Measurements from ENCODE around the gene DST. TPM values are rescaled to one million over a fixed set of nuclear protein-coding genes. Genes with fewer than 3 reads are reported as not detected.

Gene DST
- polyA plus RNA-seq, 1 of the 3 experiments (the other 2 are of a cell fraction) = 64.3 TPM

- TF ChIP-seq FOSL2 (IDR thresholded peaks at IDR 0.05; ENCODE audit: borderline replicate concordance, low read depth) (0 out of 2 replicates have a peak, but pooled peaks have one; percentile 21), POLR2AphosphoS5 (IDR thresholded peaks at IDR 0.05; ENCODE audit: low read depth, low read length) (no peak; the same call in 1 of the 2 replicates), RXRA (IDR thresholded peaks at IDR 0.05; ENCODE audit: borderline replicate concordance, low read depth) (no peak), YY1 (IDR thresholded peaks at IDR 0.05; ENCODE audit: low read depth) (no peak), JUND (IDR thresholded peaks at IDR 0.05) (peak; percentile 29; the same call in 1 of the 2 replicates), EZH2phosphoT487 (IDR thresholded peaks at IDR 0.05; ENCODE audit: borderline replicate concordance, low read depth) (no peak), TAF1 (IDR thresholded peaks at IDR 0.05; ENCODE audit: borderline replicate concordance, low read depth, low read length) (no peak)
These were observed 41.2 kb upstream of the DST start (continued) for GRCh38 chr6:56683882-56684281.

GRCh38 chr6:56682635-56683034 is 39.9 kb upstream of the DST start:
- Histone ChIP-seq H3K9ac (no peak overlapping the region), H3K4me2 (no peak overlapping the region), H4K20me1 (ENCODE audit: insufficient read depth) (peaks cover 3% of the 10 kb centered on the region; the same call in 1 of the 2 replicates), H2AFZ (ENCODE audit: low read depth) (no peak overlapping the region), H3K27ac (ENCODE audit: low read depth in 2 of 2, low read length in 1 of 2) (no peak overlapping the region), H3F3A (replicated peaks; ENCODE audit: insufficient read depth) (peaks cover 19% of the 10 kb centered on the region), H3K27me3 (ENCODE audit: insufficient read depth) (no peaks in the 10 kb centered on the region), H3K4me1 (ENCODE audit: control insufficient read depth in 1 of 2, insufficient read depth in 2 of 2, low read depth in 1 of 2, low read length in 1 of 2) (peaks cover 19 to 22% of the 10 kb centered on the region in 2 experiments), H3K4me3 (ENCODE audit: low read depth in 2 of 2, low read length in 1 of 2) (no peak overlapping the region), H3K36me3 (replicated peaks in 1 of 2; ENCODE audit: control insufficient read depth in 1 of 2, insufficient read depth in 2 of 2, low read length in 1 of 2) (peaks cover 3 to 24% of the 10 kb centered on the region in 2 experiments), H3K79me2 (ENCODE audit: insufficient read depth) (peaks cover 92% of the 10 kb centered on the region), H3K9me3 (no peaks in the 10 kb centered on the region), H3K9me2 (no peaks in the 10 kb centered on the region)
- TF ChIP-seq FOXM1 (IDR thresholded peaks at IDR 0.05; ENCODE audit: low read depth) = no peak
- no peak for TF ChIP-seq USF2 (IDR thresholded peaks at IDR 0.05; ENCODE audit: borderline replicate concordance, low read depth, low read length)
- no peak for TF ChIP-seq EZH2phosphoT487 (IDR thresholded peaks at IDR 0.05; ENCODE audit: borderline replicate concordance, low read depth)
- TF ChIP-seq JUND (IDR thresholded peaks at IDR 0.05) = no peak
- no peak for TF ChIP-seq GABPA (IDR thresholded peaks at IDR 0.05; ENCODE audit: low read depth)
- no peak for TF ChIP-seq YY1 (IDR thresholded peaks at IDR 0.05; ENCODE audit: low read depth)
- no peak for TF ChIP-seq RAD21 (IDR thresholded peaks at IDR 0.05; ENCODE audit: low read length)
- no peak for TF ChIP-seq SIN3A (IDR thresholded peaks at IDR 0.05; ENCODE audit: borderline replicate concordance, low read depth, low read length)
- TF ChIP-seq, protein P1, sequence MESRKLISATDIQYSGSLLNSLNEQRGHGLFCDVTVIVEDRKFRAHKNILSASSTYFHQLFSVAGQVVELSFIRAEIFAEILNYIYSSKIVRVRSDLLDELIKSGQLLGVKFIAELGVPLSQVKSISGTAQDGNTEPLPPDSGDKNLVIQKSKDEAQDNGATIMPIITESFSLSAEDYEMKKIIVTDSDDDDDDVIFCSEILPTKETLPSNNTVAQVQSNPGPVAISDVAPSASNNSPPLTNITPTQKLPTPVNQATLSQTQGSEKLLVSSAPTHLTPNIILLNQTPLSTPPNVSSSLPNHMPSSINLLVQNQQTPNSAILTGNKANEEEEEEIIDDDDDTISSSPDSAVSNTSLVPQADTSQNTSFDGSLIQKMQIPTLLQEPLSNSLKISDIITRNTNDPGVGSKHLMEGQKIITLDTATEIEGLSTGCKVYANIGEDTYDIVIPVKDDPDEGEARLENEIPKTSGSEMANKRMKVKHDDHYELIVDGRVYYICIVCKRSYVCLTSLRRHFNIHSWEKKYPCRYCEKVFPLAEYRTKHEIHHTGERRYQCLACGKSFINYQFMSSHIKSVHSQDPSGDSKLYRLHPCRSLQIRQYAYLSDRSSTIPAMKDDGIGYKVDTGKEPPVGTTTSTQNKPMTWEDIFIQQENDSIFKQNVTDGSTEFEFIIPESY (IDR thresholded peaks at IDR 0.05; ENCODE audit: borderline replicate concordance, low read depth) = no peak
- no peak for TF ChIP-seq RCOR1 (IDR thresholded peaks at IDR 0.05; ENCODE audit: low read length)
- no peak for TF ChIP-seq POLR2AphosphoS5 (IDR thresholded peaks at IDR 0.05; ENCODE audit: low read depth, low read length)
- TF ChIP-seq, protein P2, sequence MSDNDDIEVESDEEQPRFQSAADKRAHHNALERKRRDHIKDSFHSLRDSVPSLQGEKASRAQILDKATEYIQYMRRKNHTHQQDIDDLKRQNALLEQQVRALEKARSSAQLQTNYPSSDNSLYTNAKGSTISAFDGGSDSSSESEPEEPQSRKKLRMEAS (IDR thresholded peaks at IDR 0.05; ENCODE audit: low read depth) = no peak
- no peak for TF ChIP-seq ELF1 (IDR thresholded peaks at IDR 0.05)
- no peak for TF ChIP-seq EP300 (IDR thresholded peaks at IDR 0.05; ENCODE audit: borderline replicate concordance in 1 of 2, low read depth in 1 of 2, low read length in 1 of 2)
- TF ChIP-seq REST (IDR thresholded peaks at IDR 0.05; ENCODE audit: low read depth, low read length) = no peak
- no peak for TF ChIP-seq MXI1 (IDR thresholded peaks at IDR 0.05; ENCODE audit: low read depth, low read length)
- no peak for TF ChIP-seq TAF1 (IDR thresholded peaks at IDR 0.05; ENCODE audit: borderline replicate concordance, low read depth, low read length)
- TF ChIP-seq TCF12 (IDR thresholded peaks at IDR 0.05) = no peak
- 94% methylated on average over 1 of the region's 1 CpG for WGBS (ENCODE audit: low lambda C conversion rate)
- ChIA-PET POLR2A (no interaction called here), CTCF (interaction anchor here (0.6 to 2.6 kb wide), 2 partner anchors 10 to 16 kb away, joined by 3 to 16 read pairs; no protein-coding TSS in a partner anchor)
- no peak for DNase-seq

Measured in SK-N-SH (cell line).